Stimulated activated CD4-positive, alpha-beta T cell treated with anti-CD3 and anti-CD28 coated beads, Interleukin-15, amount 100 ng/mL, for 48 hours (primary cell): ENCODE measurements around the gene SAMD11.

Experiments used
- DNase-seq, 2 donors: peaks; one replicate each; pipeline ENCODE4 v3.0.0-alpha.2; 2020; ENCODE audit warnings: low read depth in 2 of 2

Gene SAMD11

GRCh38 chr1:932776-933602, 9.3 kb downstream of the SAMD11 start:
- DNase-seq = no peak

- no peak for DNase-seq
Observed at GRCh38 chr1:933603-933940, 9.8 kb downstream of the SAMD11 start.

GRCh38 chr1:934991-935750, 11.4 kb downstream of the SAMD11 start:
- DNase-seq = no peak

GRCh38 chr1:935751-936231, 12.1 kb downstream of the SAMD11 start:
- no peak for DNase-seq

- DNase-seq = no peak
Observed at GRCh38 chr1:936348-937264, 12.9 kb downstream of the SAMD11 start.

- no peak for DNase-seq
Observed at GRCh38 chr1:937521-937920, 13.8 kb downstream of the SAMD11 start.

GRCh38 chr1:938088-938683, 14.5 kb downstream of the SAMD11 start:
- no peak for DNase-seq

- DNase-seq = no peak
Observed at GRCh38 chr1:938711-939489, 15.2 kb downstream of the SAMD11 start.

- no peak for DNase-seq
Observed at GRCh38 chr1:939511-940106, 15.9 kb downstream of the SAMD11 start.

GRCh38 chr1:940107-941014, 16.6 kb downstream of the SAMD11 start:
- DNase-seq = no peak

GRCh38 chr1:941015-941587, 17.4 kb downstream of the SAMD11 start:
- no peak for DNase-seq

GRCh38 chr1:941588-942383, 18.1 kb downstream of the SAMD11 start:
- no peak for DNase-seq

GRCh38 chr1:942411-942821, 18.7 kb downstream of the SAMD11 start:
- DNase-seq = no peak

GRCh38 chr1:942864-943533, 19.3 kb downstream of the SAMD11 start:
- DNase-seq = no peak

GRCh38 chr1:943545-944340, 20.0 kb downstream of the SAMD11 start:
- DNase-seq = no peak
